H9 (cell line): ENCODE measurements around the gene POLA1. TPM values are rescaled to one million over a fixed set of nuclear protein-coding genes. Genes with fewer than 3 reads are reported as not detected.

Source experiments
- DNase-seq: peaks from one replicate; pipeline ENCODE4 v3.0.0-alpha.2; 2017
- H2AFZ ChIP-seq: one replicate; pipeline ENCODE4 v1.6.1; 2013; ENCODE audit warnings: mild to moderate bottlenecking, low read length, control low read depth, moderate library complexity
- H2AK5ac ChIP-seq: 2 replicates; pipeline ENCODE4 v1.6.1; 2013; ENCODE audit warnings: low read length, control low read depth, mixed read lengths; ENCODE audit not compliant: insufficient read length
- H2BK120ac ChIP-seq: one replicate; pipeline ENCODE4 v1.6.1; 2013; ENCODE audit warnings: low read depth, mild to moderate bottlenecking, low read length, control low read depth, inconsistent platforms; ENCODE audit not compliant: poor library complexity, severe bottlenecking
- H2BK12ac ChIP-seq: 2 replicates; pipeline ENCODE4 v1.6.1; 2013; ENCODE audit warnings: low read length, control low read depth, mixed read lengths, low read depth; ENCODE audit not compliant: insufficient read length
- H2BK15ac ChIP-seq: 2 replicates; pipeline ENCODE4 v1.6.1; 2013; ENCODE audit warnings: low read depth, low read length, control low read depth
- H2BK20ac ChIP-seq: one replicate; pipeline ENCODE4 v1.6.1; 2013; ENCODE audit warnings: low read depth, mild to moderate bottlenecking, low read length, control low read depth, inconsistent platforms; ENCODE audit not compliant: poor library complexity, severe bottlenecking
- H2BK5ac ChIP-seq: 2 replicates; pipeline ENCODE4 v1.6.1; 2013; ENCODE audit warnings: low read length, control low read depth, mixed read lengths; ENCODE audit not compliant: insufficient read length
- H3K14ac ChIP-seq: 2 replicates; pipeline ENCODE4 v1.6.1; 2013; ENCODE audit warnings: low read length, control low read depth; ENCODE audit not compliant: insufficient read depth
- H3K18ac ChIP-seq: 2 replicates; pipeline ENCODE4 v1.6.1; 2013; ENCODE audit warnings: low read depth, mild to moderate bottlenecking, mixed read lengths, low read length, control low read depth; ENCODE audit not compliant: insufficient read length
- H3K23ac ChIP-seq: 2 replicates; pipeline ENCODE4 v1.6.1; 2013; ENCODE audit warnings: low read length, control low read depth, mixed read lengths, low read depth; ENCODE audit not compliant: insufficient read length
- H3K23me2 ChIP-seq: 2 replicates; pipeline ENCODE4 v1.6.1; 2013; ENCODE audit warnings: low read depth, mild to moderate bottlenecking, mixed read lengths, low read length, control low read depth; ENCODE audit not compliant: insufficient read length, poor library complexity, severe bottlenecking
- H3K27ac ChIP-seq: 2 replicates; pipeline ENCODE4 v1.5.1; 2013; ENCODE audit warnings: low read length, control low read depth, mixed read lengths, low read depth; ENCODE audit not compliant: insufficient read length
- H3K27me3 ChIP-seq: 2 replicates; pipeline ENCODE4 v1.6.1; 2013; ENCODE audit warnings: low read length, control low read depth, inconsistent platforms; ENCODE audit not compliant: insufficient read depth
- H3K4ac ChIP-seq: 2 replicates; pipeline ENCODE4 v1.6.1; 2013; ENCODE audit warnings: low read depth, mild to moderate bottlenecking, control low read depth, inconsistent platforms, low read length, moderate library complexity
- H3K4me1 ChIP-seq: 2 replicates; pipeline ENCODE4 v1.6.1; 2013; ENCODE audit warnings: low read length, control low read depth, inconsistent platforms; ENCODE audit not compliant: insufficient read depth
- H3K4me2 ChIP-seq: 2 replicates; pipeline ENCODE4 v1.6.1; 2013; ENCODE audit warnings: low read length, control low read depth, mixed read lengths; ENCODE audit not compliant: insufficient read length, insufficient read depth
- H3K56ac ChIP-seq: 2 replicates; pipeline ENCODE4 v1.6.1; 2013; ENCODE audit warnings: low read depth, mild to moderate bottlenecking, mixed read lengths, low read length, control low read depth; ENCODE audit not compliant: insufficient read length
- H3K79me1 ChIP-seq: 2 replicates; pipeline ENCODE4 v1.6.1; 2013; ENCODE audit warnings: low read depth, mild to moderate bottlenecking, moderate library complexity, low read length, control low read depth, inconsistent platforms; ENCODE audit not compliant: insufficient read depth, poor library complexity, severe bottlenecking
- H3K79me2 ChIP-seq: 2 replicates; pipeline ENCODE4 v1.6.1; 2013; ENCODE audit warnings: low read length, control low read depth, inconsistent platforms; ENCODE audit not compliant: insufficient read depth
- H3K9ac ChIP-seq: 2 replicates; pipeline ENCODE4 v1.6.1; 2013; ENCODE audit warnings: low read length, control low read depth, mixed read lengths; ENCODE audit not compliant: insufficient read length; ENCODE audit errors: extremely low read depth
- H3K9me3 ChIP-seq: one replicate; pipeline ENCODE4 v1.6.1; 2013; ENCODE audit warnings: low read depth, low read length, inconsistent platforms; ENCODE audit not compliant: control insufficient read depth
- H3T11ph ChIP-seq: one replicate; pipeline ENCODE4 v1.6.1; 2013; ENCODE audit warnings: mild to moderate bottlenecking, low read length, control low read depth, inconsistent platforms
- H4K20me1 ChIP-seq: one replicate; pipeline ENCODE4 v1.6.1; 2013; ENCODE audit not compliant: control insufficient read depth, insufficient read length, insufficient read depth
- H4K5ac ChIP-seq: 2 replicates; pipeline ENCODE4 v1.6.1; 2013; ENCODE audit warnings: low read depth, mild to moderate bottlenecking, mixed read lengths, low read length, control low read depth; ENCODE audit not compliant: insufficient read length
- H4K8ac ChIP-seq: replicated peaks from 2 replicates; pipeline ENCODE4 v1.6.1; 2013; ENCODE audit warnings: low read length, control low read depth, mixed read lengths, low read depth; ENCODE audit not compliant: insufficient read length
- H4K91ac ChIP-seq: 2 replicates; pipeline ENCODE4 v1.6.1; 2013; ENCODE audit warnings: low read depth, mild to moderate bottlenecking, moderate library complexity, mixed read lengths, low read length, control low read depth; ENCODE audit not compliant: insufficient read length
- H3K27ac Mint-ChIP-seq, 3 experiments: 2 replicates in 2 of 3; 3 replicates in 1 of 3; pipeline ENCODE4 v1.8.0; 2020 to 2021; ENCODE audit warnings: mixed read lengths in 3 of 3, mild to moderate bottlenecking in 1 of 3, moderate library complexity in 1 of 3
- H3K27me3 Mint-ChIP-seq: 2 replicates; pipeline ENCODE4 v1.8.0; 2021; ENCODE audit warnings: low read depth, mild to moderate bottlenecking, moderate library complexity, mixed read lengths
- H3K36me3 Mint-ChIP-seq, 3 experiments: 2 replicates in 2 of 3; 3 replicates in 1 of 3; pipeline ENCODE4 v1.8.0; 2020 to 2021; ENCODE audit warnings: low read depth in 3 of 3, mixed read lengths in 3 of 3; ENCODE audit not compliant: insufficient read depth in 1 of 3
- H3K4me1 Mint-ChIP-seq, 2 experiments: 2 replicates each; pipeline ENCODE4 v1.8.0; 2020; ENCODE audit warnings: mixed read lengths in 2 of 2
- H3K4me3 Mint-ChIP-seq, 2 experiments: 2 replicates in 1 of 2; 3 replicates in 1 of 2; pipeline ENCODE4 v1.8.0; 2020 to 2021; ENCODE audit warnings: mild to moderate bottlenecking in 2 of 2, mixed read lengths in 2 of 2, moderate library complexity in 1 of 2
- H3K9me3 Mint-ChIP-seq, 2 experiments: 2 replicates in 1 of 2; 3 replicates in 1 of 2; pipeline ENCODE4 v1.8.0; 2020; ENCODE audit warnings: mild to moderate bottlenecking in 2 of 2, mixed read lengths in 2 of 2, moderate library complexity in 1 of 2
- CTCF ChIP-seq: fragments of 200-600 bp; sonication (generic); conservative IDR thresholded peaks from 3 replicates; pipeline ENCODE4 v1.8.0; 2021; ENCODE audit warnings: antibody characterized with exemption, mild to moderate bottlenecking
- WGBS: extraction: QIAGEN DNeasy Blood & Tissue Kit; methylation state at CpG from one replicate; pipeline ENCODE4 v1.1.7; 2013; ENCODE audit warnings: missing lambda C conversion rate, low lambda C conversion rate, mixed read lengths; ENCODE audit not compliant: insufficient read length; ENCODE audit errors: extremely low coverage; 5-methylcytosine and 5-hydroxymethylcytosine counted together
- total RNA-seq: library from RNA; stranded (reverse); gene quantifications from 2 replicates; pipeline ENCODE4 v1.2.1, GENCODE V29; 2021

Gene POLA1
- total RNA-seq, 1 experiment from 2014 or later: 60.2 TPM

GRCh38 chrX:25009407-25009806 is 315.7 kb downstream of the POLA1 start:
- Histone ChIP-seq H4K91ac (no peak overlapping the region), H3K79me2 (no peaks in the 10 kb centered on the region), H2AFZ (no peak overlapping the region), H2AK5ac (no peak overlapping the region), H3K14ac (no peak overlapping the region), H3K4ac (no peak overlapping the region), H3K9me3 (no peaks in the 10 kb centered on the region), H2BK5ac (no peak overlapping the region), H3K27me3 (peaks cover 96% of the 10 kb centered on the region), H4K8ac (no peak overlapping the region), H3K23me2 (peaks cover 21% of the 10 kb centered on the region), H2BK12ac (no peak overlapping the region), H3K27ac (no peak overlapping the region), H3K4me2 (no peak overlapping the region), H2BK15ac (no peak overlapping the region), H3K79me1 (no peaks in the 10 kb centered on the region), H2BK120ac (no peak overlapping the region), H3K56ac (no peak overlapping the region), H4K5ac (no peak overlapping the region), H3T11ph (no peak overlapping the region), H3K18ac (no peak overlapping the region), H3K9ac (no peak overlapping the region), H2BK20ac (no peak overlapping the region), H3K23ac (no peak overlapping the region), H4K20me1 (no peaks in the 10 kb centered on the region), H3K4me1 (no peaks in the 10 kb centered on the region; the same call in 1 of the 2 replicates)
- H3K4me3 Mint-ChIP-seq: no peak overlapping the region
- H3K9me3 Mint-ChIP-seq: peaks cover 6 to 11% of the 10 kb centered on the region in 2 experiments; a peak in 3 of 5 replicates
- H3K27ac Mint-ChIP-seq: no peak overlapping the region; a peak in 1 of 7 replicates
- peaks cover 98% of the 10 kb centered on the region for H3K27me3 Mint-ChIP-seq
- peaks cover 33 to 70% of the 10 kb centered on the region in 2 experiments for H3K4me1 Mint-ChIP-seq
- DNase-seq: no peak
- TF ChIP-seq CTCF: no peak
- H3K36me3 Mint-ChIP-seq: peaks cover 0 to 6% (median 0%) of the 10 kb centered on the region in 3 experiments; a peak in 2 of 7 replicates
- no CpG with 5 or more reads among the region's 7 CpGs for WGBS
